Lung (tissue), 12 donors: Measurements from ENCODE around the gene NEUROD1. TPM values are rescaled to one million over a fixed set of nuclear protein-coding genes. Genes with fewer than 3 reads are reported as not detected.

Source experiments
- ATAC-seq: fragments of 200-7000 bp; cut with Tn5 transposase; one replicate; pipeline ENCODE4 v1.9.1; 2020; ENCODE audit warnings: moderate number of reproducible peaks; ENCODE audit not compliant: insufficient read depth, low FRiP score
- DNase-seq, 3 donors: peaks; one replicate each; pipeline ENCODE4 v3.0.0-alpha.2; 2013 to 2017
- H3K27ac ChIP-seq, 2 donors: one replicate each; pipeline ENCODE4 v1.5.1; 2013; ENCODE audit warnings: mild to moderate bottlenecking in 2 of 2, moderate library complexity in 2 of 2, control low read depth in 1 of 2, inconsistent platforms in 1 of 2, low read depth in 1 of 2, low read length in 1 of 2
- H3K27me3 ChIP-seq, 3 donors: one replicate each; pipeline ENCODE4 v1.5.1; 2013; ENCODE audit warnings: low read length in 2 of 3; ENCODE audit not compliant: control insufficient read depth in 3 of 3, insufficient read depth in 3 of 3
- H3K36me3 ChIP-seq, 4 donors: one replicate each; pipeline ENCODE4 v1.5.1; 2013; ENCODE audit warnings: low read length in 4 of 4, mild to moderate bottlenecking in 1 of 4, moderate library complexity in 1 of 4; ENCODE audit not compliant: control insufficient read depth in 4 of 4, insufficient read depth in 4 of 4
- H3K4me1 ChIP-seq, 5 donors: one replicate each; pipeline ENCODE4 v1.5.1; 2013; ENCODE audit warnings: low read length in 5 of 5, mild to moderate bottlenecking in 2 of 5, moderate library complexity in 1 of 5; ENCODE audit not compliant: control insufficient read depth in 5 of 5, insufficient read depth in 5 of 5
- H3K4me3 ChIP-seq: one replicate; pipeline ENCODE4 v1.5.1; 2013; ENCODE audit warnings: mild to moderate bottlenecking, control low read depth, moderate library complexity
- H3K9ac ChIP-seq, 2 donors: one replicate each; pipeline ENCODE4 v1.5.1; 2013; ENCODE audit warnings: low read length in 2 of 2, control low read depth in 1 of 2; ENCODE audit not compliant: insufficient read depth in 1 of 2
- H3K9me3 ChIP-seq, 4 donors: one replicate each; pipeline ENCODE4 v1.5.1; 2013; ENCODE audit warnings: low read length in 3 of 4, mild to moderate bottlenecking in 1 of 4, moderate library complexity in 1 of 4; ENCODE audit not compliant: control insufficient read depth in 4 of 4, insufficient read depth in 3 of 4
- CTCF ChIP-seq: IDR thresholded peaks from 2 replicates; pipeline ENCODE4 v1.5.1; 2012; ENCODE audit warnings: mild to moderate bottlenecking; ENCODE audit errors: control extremely low read depth, extremely low read depth
- WGBS, 2 donors: extraction: QIAGEN DNeasy Blood & Tissue Kit; methylation state at CpG; one replicate each; pipeline ENCODE4 v1.1.7; 2013; 5-methylcytosine and 5-hydroxymethylcytosine counted together
- polyA plus RNA-seq, 2 donors: library from polyadenylated mRNA; stranded (reverse); fragments of 200-250 nt; gene quantifications; one replicate each; pipeline ENCODE4 v1.2.1, GENCODE V29; 2013
- total RNA-seq, 2 donors: library from RNA; depleted of rRNA in 1 of 2; stranded (reverse); fragments of >200 nt in 1 of 2; gene quantifications; one replicate each; pipeline ENCODE4 v1.2.1, GENCODE V29; 2014 to 2021
- donor health status: control.
- donor health status: control.
- donor health status: Bipolar disorder and iron deficiency.
- donor health status: healthy.
- donor health status: DM: yes; HTN: yes; CAD: no.

The NEUROD1 gene
- total and polyA plus RNA-seq, 4 donors, result 0.82 TPM; not detected in 3

GRCh38 chr2:181628590-181629585 lies 51.4 kb downstream of the NEUROD1 start:
- no peak overlapping the region for H3K4me3 ChIP-seq
- no peaks in the 10 kb centered on the region for H3K4me1 ChIP-seq
- no peaks in the 10 kb centered on the region for H3K9me3 ChIP-seq
- WGBS, 2 donors, result 67 to 78% methylated on average over 3 of the region's 3 CpGs
- no peak for TF ChIP-seq CTCF
- no peaks in the 10 kb centered on the region for H3K27me3 ChIP-seq
- no peak for ATAC-seq
- H3K27ac ChIP-seq, result no peak overlapping the region
- H3K36me3 ChIP-seq, result no peaks in the 10 kb centered on the region
- no peak for DNase-seq
- no peak overlapping the region for H3K9ac ChIP-seq

GRCh38 chr2:181627545-181627944 lies 52.8 kb downstream of the NEUROD1 start:
- Histone ChIP-seq H3K27ac (no peak overlapping the region), H3K9me3 (no peaks in the 10 kb centered on the region), H3K27me3 (no peaks in the 10 kb centered on the region), H3K4me1 (no peaks in the 10 kb centered on the region), H3K36me3 (no peaks in the 10 kb centered on the region), H3K4me3 (no peak overlapping the region), H3K9ac (no peak overlapping the region)
- no peak for TF ChIP-seq CTCF
- 63 to 75% methylated on average over 3 of the region's 3 CpGs for WGBS, 2 donors
- no peak for DNase-seq
- ATAC-seq, result no peak

- no peak for DNase-seq
These were observed 53.6 kb downstream of the NEUROD1 start for GRCh38 chr2:181626671-181627070.

More at GRCh38 chr2:181626671-181627070, 53.6 kb downstream of the NEUROD1 start:
- no peak for TF ChIP-seq CTCF
- ATAC-seq, result no peak
- no peak overlapping the region for H3K27ac ChIP-seq
- H3K27me3 ChIP-seq, result no peaks in the 10 kb centered on the region
- no peaks in the 10 kb centered on the region for H3K9me3 ChIP-seq
- H3K36me3 ChIP-seq, result no peaks in the 10 kb centered on the region
- no peaks in the 10 kb centered on the region for H3K4me1 ChIP-seq
- no peak overlapping the region for H3K9ac ChIP-seq
- no peak overlapping the region for H3K4me3 ChIP-seq

Other genes with a start within 250 kb of the NEUROD1 start
- 10 to 100 TPM; 18.3 to 71.0 TPM for gene ITGA4, start 223.1 kb downstream of the NEUROD1 start, total RNA-seq
- gene ITGA4, start 223.1 kb downstream of the NEUROD1 start, polyA plus RNA-seq, result 10 to 100 TPM in 1 of 2 donors, under 1 TPM in 1; 0.73 to 10.4 TPM
- 10 to 100 TPM in 1 of 2 donors, 1 to 10 TPM in 1; 3.3 to 12.0 TPM for gene CERKL, start 23.4 kb downstream of the NEUROD1 start, total RNA-seq
- 1 to 10 TPM; 1.3 to 1.8 TPM for gene CERKL, start 23.4 kb downstream of the NEUROD1 start, polyA plus RNA-seq
- gene ITPRID2, start 211.2 kb upstream of the NEUROD1 start, total RNA-seq, result 100 to 1,000 TPM; 164 to 167 TPM
- gene ITPRID2, start 211.2 kb upstream of the NEUROD1 start, polyA plus RNA-seq, result 10 to 100 TPM; 59.5 to 60.2 TPM